Coronary artery (tissue), 2 donors: ENCODE data around the gene LRTM2.

Experiments
- DNase-seq: peaks from one replicate; pipeline ENCODE4 v3.0.0-alpha.2; 2017; ENCODE audit warnings: low spot score
- H3K27ac ChIP-seq, 2 donors: fragments of 200-600 bp; sonication (generic); one replicate each; pipeline ENCODE4 v1.5.1; 2016 to 2019
- H3K4me3 ChIP-seq: fragments of 200-600 bp; sonication (generic); 2 replicates; pipeline ENCODE4 v1.5.1; 2016; ENCODE audit warnings: mild to moderate bottlenecking, moderate library complexity
- TF ChIP-seq, protein P1 (sequence below): fragments of 200-600 bp; sonication (generic); IDR thresholded peaks from one replicate; pipeline ENCODE4 v1.5.1; 2019; ENCODE audit warnings: antibody characterized with exemption

The LRTM2 gene

DNA sequence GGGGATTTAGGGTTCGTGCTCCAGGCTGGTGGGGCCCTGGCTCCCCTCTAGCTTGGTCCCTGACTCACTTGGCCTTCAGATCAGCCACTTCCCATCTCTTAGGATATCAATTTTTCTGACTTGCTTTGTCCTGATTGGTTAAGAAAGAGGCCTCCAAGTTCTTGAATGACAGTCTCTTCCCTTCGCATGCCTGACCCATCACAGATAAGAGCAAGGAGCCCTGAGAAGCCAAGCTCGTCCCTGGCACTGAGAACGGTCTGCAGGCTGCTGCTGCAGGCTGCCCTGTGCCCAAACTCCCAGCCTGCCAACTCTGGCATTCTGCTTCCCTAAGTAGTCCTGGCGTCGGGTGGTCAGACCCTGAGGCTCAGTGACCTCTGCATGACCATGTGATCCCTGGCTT is 794 bp upstream of the LRTM2 start:
- no peak overlapping the region for H3K4me3 ChIP-seq
- H3K27ac ChIP-seq: no peak overlapping the region
- TF ChIP-seq, protein P1, sequence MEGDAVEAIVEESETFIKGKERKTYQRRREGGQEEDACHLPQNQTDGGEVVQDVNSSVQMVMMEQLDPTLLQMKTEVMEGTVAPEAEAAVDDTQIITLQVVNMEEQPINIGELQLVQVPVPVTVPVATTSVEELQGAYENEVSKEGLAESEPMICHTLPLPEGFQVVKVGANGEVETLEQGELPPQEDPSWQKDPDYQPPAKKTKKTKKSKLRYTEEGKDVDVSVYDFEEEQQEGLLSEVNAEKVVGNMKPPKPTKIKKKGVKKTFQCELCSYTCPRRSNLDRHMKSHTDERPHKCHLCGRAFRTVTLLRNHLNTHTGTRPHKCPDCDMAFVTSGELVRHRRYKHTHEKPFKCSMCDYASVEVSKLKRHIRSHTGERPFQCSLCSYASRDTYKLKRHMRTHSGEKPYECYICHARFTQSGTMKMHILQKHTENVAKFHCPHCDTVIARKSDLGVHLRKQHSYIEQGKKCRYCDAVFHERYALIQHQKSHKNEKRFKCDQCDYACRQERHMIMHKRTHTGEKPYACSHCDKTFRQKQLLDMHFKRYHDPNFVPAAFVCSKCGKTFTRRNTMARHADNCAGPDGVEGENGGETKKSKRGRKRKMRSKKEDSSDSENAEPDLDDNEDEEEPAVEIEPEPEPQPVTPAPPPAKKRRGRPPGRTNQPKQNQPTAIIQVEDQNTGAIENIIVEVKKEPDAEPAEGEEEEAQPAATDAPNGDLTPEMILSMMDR: no peak
- no peak for DNase-seq

DNA sequence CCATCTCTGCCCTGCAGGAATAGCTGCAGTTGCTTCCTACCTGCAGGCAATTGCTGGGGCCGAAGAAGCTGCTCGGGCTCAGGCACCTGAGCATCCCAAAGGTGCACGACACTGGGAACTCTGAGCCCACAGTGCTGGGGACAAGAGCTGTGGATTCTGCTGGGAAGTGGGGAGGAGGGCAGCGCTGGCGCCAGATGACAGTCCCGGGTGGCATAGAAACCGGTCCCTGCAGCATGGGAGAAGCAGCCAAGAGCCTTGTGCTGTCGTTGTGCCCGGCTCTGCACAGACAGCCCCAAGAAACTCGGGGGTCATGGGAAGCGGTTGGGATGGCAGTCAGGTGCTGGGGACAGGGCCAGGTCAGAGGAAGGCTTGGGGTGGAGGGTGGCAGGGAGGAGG is 529 bp downstream of the LRTM2 start:
- Histone ChIP-seq H3K27ac (no peak overlapping the region), H3K4me3 (no peak overlapping the region)
- DNase-seq: no peak
- TF ChIP-seq, protein P1: no peak

DNA sequence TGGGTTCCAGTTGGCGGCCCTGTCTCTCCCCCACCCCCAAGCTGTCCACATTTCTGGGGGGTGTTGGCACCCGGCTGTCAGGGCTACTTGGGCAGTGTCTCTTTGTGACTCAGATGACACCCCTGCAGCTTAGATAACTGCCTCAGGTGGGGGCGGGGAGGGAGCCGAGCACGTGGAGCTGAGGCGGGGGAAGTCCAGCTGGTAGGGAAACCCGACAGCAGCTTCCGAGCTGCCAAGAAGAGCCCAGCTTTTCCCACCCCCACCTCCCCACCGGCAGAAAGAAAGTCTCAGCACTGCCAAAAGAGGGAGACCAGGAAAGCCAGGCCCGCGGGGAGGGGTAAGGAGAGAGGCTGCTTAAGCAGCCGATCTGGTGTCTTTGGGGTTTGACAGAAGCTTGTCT is 1.4 kb downstream of the LRTM2 start:
- no peak overlapping the region for H3K4me3 ChIP-seq
- TF ChIP-seq, protein P1: no peak
- DNase-seq: no peak
- H3K27ac ChIP-seq: no peak overlapping the region

DNA sequence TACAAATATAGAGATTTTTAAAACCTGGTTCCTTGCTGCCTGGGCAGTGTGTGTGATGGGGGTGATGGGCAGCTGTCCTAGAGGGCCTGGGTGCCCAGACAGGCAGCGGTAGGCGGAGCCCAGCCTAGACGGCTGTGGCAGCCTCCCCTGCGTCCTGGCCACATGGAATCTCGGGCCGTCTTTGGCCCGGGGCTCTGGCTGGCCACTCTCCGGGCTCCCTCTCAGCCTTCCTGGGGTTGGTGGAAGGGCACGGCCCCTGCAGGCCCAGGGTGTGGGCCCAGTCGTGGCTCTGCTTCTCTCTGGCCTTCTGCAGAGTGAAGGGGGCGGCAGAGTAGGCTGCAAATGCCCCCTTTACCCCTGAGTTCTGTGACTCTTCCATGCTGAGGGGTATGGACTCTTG is 2.3 kb downstream of the LRTM2 start:
- no peak for DNase-seq
- Histone ChIP-seq H3K4me3 (no peak overlapping the region), H3K27ac (no peak overlapping the region)
- TF ChIP-seq, protein P1: no peak

DNA sequence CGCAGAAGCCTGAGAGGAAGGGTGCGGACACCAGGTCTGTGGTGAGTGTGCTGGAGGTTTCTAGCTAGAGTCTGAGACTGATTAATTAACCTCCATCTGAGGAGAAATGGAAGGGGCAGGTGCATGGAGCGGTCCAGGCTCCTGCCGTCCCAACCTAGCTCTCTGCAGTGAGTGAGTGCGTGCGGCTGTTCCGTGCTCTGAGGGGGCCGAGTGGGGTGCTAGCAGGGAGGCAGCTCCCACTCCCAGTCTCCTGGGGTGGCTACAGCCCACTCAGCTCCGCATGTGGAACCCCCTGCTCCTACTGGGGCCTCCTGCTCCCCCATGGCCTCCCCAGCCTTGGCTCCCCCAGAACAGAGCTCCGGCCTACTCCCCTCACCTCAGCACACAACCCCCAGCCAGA is 2.9 kb downstream of the LRTM2 start:
- no peak overlapping the region for H3K4me3 ChIP-seq
- no peak for DNase-seq
- TF ChIP-seq, protein P1: no peak
- H3K27ac ChIP-seq: no peak overlapping the region

DNA sequence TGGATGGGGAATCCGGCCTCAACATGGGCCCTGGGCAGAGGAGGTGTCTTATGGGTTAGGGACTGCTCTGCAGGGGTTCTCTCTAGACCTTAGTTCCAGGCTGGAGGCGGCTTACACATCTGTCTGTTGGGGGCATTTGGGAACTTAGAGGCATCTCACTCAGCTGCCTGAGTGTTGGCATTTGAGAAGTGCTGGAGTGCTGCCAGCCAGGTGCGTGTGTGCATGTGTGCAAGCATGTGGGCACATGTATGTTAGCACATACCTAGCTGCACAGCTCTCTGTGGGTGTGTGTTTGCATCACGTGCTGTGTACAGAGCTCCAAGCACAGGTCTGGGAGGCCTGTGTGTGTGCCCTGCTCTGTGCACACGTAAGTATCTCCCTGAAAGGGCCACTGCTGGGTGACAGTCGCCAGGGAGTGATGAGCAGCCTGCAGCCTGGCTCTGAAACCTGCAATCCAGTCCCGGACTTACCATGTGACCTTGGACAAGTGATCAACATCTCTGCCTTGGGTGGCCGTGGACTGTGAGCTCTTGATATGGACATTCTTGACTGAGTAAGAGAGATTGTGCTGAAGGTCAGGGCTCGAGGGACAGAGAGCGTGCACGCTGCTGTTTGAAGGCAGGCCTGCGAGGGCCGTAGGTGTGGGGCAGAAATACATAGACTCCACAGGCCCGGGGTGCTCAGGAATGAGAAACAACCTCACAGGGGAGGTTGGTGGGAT is 5.2 kb downstream of the LRTM2 start:
- TF ChIP-seq, protein P1: no peak
- H3K4me3 ChIP-seq: no peak overlapping the region
- H3K27ac ChIP-seq: no peak overlapping the region
- no peak for DNase-seq

DNA sequence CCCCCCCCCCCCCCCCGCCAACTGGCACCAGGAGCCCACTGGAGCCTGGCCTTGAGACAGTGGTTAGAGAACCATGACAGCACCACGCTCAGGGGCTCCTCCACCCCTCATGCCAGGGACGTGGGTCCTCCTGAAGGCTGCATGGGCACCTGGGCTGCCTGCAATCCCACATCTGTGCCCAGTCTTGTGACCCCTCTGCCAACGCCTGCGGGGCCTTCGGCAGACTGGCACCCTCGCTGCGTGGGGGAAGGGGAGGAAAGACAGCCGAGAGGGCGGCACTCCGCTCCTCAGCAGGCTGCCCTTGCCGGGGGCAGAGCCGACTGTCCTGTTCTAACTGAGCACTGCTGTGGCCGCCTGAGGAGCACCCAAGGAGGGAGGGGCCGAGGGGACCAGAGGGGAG is 6.0 kb downstream of the LRTM2 start:
- TF ChIP-seq, protein P1: no peak
- no peak overlapping the region for H3K27ac ChIP-seq
- no peak overlapping the region for H3K4me3 ChIP-seq
- DNase-seq: no peak
